Measurements from ENCODE around the gene LPCAT1. TPM values are rescaled to one million over a fixed set of nuclear protein-coding genes. Genes with fewer than 3 reads are reported as not detected.

LPCAT1 gene
- total and polyA plus RNA-seq, 10 of the 15 experiments (the other 5 are each of a cell fraction or from before 2014, with no cell fraction given), result 2.3 to 109 (median 72.7) TPM

DNA sequence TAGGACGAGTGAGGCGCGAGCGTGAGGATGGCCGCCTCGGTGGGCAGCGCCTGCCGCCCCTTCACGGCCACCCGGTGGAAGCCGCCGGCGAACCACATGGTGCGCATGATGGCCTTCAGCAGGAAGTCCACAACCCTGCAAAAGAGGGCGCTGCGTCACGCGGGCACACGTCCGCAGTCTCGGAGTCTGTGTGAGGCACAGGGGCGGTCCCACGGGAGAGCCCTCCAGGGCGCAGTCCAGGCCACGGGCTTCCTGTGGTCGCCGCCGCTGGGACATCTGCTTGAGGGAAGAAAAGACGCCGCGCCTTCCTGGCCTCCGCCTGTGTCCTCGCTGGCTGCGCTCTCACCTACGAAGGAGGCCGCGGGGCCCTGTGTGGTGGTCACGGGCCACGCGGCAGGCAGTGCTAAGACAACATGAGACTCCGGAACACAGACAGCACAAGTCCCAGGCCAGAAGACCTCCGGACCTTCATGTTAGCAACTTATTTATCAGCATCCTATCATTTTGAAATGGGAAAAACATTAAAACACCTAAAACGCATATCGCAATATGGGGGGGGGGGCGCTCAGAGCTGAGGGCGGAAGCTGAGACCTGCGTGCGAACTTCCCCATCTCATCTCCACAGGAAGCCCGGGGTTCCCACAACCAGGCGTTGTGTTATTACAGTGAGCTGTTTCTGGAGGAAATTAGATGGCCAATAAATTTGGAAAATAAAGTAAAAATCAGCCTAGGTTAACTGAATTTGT is 28.8 kb downstream of the LPCAT1 start (continued):
- TF ChIP-seq RAD51 (IDR thresholded peaks at IDR 0.05) (peak; percentile 54; the same call in 1 of the 2 replicates), SP1 (IDR thresholded peaks at IDR 0.05; ENCODE audit: low read depth, low read length) (peak; percentile 64), MYC (IDR thresholded peaks at IDR 0.05; ENCODE audit: insufficient read depth, insufficient read length, insufficient replicate concordance, low read length, severe bottlenecking) (peak; percentile 94), RELA (IDR thresholded peaks at IDR 0.05; ENCODE audit: borderline replicate concordance, partially characterized antibody) (peak; percentile 78), IRF4 (IDR thresholded peaks at IDR 0.05; ENCODE audit: low read depth, low read length) (peak; percentile 31; the same call in 1 of the 2 replicates), CHD2 (IDR thresholded peaks at IDR 0.05; ENCODE audit: borderline replicate concordance, low read depth, low read length) (peak; percentile 70; the same call in 1 of the 2 replicates), SMARCA5 (IDR thresholded peaks at IDR 0.05) (no peak), HSF1 (IDR thresholded peaks at IDR 0.05; ENCODE audit: low read depth, low read length) (0 out of 2 replicates have a peak, but pooled peaks have one; percentile 12), HCFC1 (IDR thresholded peaks at IDR 0.05; ENCODE audit: low read length) (no peak), POLR2AphosphoS5 (IDR thresholded peaks at IDR 0.05; ENCODE audit: low read length) (peak; percentile 79; the same call in 1 of the 2 replicates), EP300 (IDR thresholded peaks at IDR 0.05; ENCODE audit: borderline replicate concordance in 1 of 2, control insufficient read depth in 1 of 2, low read depth in 2 of 2, low read length in 2 of 2) (peak; percentile 71 to 84), SPI1 (IDR thresholded peaks at IDR 0.05; ENCODE audit: borderline replicate concordance, insufficient read depth, low read depth, low read length) (peak; percentile 3; the same call in 1 of the 2 replicates), TAF1 (IDR thresholded peaks at IDR 0.05; ENCODE audit: borderline replicate concordance, low read depth, low read length) (peak; percentile 47; the same call in 1 of the 2 replicates), MEF2B (IDR thresholded peaks at IDR 0.05; ENCODE audit: partially characterized antibody, poor library complexity, severe bottlenecking) (peak; percentile 99), CUX1 (IDR thresholded peaks at IDR 0.05; ENCODE audit: insufficient replicate concordance, low read depth, low read length) (peak; percentile 82), TBL1XR1 (IDR thresholded peaks at IDR 0.05; ENCODE audit: low read depth, low read length) (peak; percentile 34; the same call in 1 of the 2 replicates), WRNIP1 (IDR thresholded peaks at IDR 0.05; ENCODE audit: borderline replicate concordance, low read depth, low read length) (no peak)
- TF ChIP-seq, protein P1, sequence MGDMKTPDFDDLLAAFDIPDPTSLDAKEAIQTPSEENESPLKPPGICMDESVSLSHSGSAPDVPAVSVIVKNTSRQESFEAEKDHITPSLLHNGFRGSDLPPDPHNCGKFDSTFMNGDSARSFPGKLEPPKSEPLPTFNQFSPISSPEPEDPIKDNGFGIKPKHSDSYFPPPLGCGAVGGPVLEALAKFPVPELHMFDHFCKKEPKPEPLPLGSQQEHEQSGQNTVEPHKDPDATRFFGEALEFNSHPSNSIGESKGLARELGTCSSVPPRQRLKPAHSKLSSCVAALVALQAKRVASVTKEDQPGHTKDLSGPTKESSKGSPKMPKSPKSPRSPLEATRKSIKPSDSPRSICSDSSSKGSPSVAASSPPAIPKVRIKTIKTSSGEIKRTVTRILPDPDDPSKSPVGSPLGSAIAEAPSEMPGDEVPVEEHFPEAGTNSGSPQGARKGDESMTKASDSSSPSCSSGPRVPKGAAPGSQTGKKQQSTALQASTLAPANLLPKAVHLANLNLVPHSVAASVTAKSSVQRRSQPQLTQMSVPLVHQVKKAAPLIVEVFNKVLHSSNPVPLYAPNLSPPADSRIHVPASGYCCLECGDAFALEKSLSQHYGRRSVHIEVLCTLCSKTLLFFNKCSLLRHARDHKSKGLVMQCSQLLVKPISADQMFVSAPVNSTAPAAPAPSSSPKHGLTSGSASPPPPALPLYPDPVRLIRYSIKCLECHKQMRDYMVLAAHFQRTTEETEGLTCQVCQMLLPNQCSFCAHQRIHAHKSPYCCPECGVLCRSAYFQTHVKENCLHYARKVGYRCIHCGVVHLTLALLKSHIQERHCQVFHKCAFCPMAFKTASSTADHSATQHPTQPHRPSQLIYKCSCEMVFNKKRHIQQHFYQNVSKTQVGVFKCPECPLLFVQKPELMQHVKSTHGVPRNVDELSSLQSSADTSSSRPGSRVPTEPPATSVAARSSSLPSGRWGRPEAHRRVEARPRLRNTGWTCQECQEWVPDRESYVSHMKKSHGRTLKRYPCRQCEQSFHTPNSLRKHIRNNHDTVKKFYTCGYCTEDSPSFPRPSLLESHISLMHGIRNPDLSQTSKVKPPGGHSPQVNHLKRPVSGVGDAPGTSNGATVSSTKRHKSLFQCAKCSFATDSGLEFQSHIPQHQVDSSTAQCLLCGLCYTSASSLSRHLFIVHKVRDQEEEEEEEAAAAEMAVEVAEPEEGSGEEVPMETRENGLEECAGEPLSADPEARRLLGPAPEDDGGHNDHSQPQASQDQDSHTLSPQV (IDR thresholded peaks at IDR 0.05), result peak; percentile 92
